Measurements from ENCODE around the gene ZNF660.
"Not testable (repeated sequence)": the region's sequence is repeated elsewhere in the genome, so short reads cannot be mapped to it uniquely, and the experiment has no call there.

The ZNF660 gene

DNA sequence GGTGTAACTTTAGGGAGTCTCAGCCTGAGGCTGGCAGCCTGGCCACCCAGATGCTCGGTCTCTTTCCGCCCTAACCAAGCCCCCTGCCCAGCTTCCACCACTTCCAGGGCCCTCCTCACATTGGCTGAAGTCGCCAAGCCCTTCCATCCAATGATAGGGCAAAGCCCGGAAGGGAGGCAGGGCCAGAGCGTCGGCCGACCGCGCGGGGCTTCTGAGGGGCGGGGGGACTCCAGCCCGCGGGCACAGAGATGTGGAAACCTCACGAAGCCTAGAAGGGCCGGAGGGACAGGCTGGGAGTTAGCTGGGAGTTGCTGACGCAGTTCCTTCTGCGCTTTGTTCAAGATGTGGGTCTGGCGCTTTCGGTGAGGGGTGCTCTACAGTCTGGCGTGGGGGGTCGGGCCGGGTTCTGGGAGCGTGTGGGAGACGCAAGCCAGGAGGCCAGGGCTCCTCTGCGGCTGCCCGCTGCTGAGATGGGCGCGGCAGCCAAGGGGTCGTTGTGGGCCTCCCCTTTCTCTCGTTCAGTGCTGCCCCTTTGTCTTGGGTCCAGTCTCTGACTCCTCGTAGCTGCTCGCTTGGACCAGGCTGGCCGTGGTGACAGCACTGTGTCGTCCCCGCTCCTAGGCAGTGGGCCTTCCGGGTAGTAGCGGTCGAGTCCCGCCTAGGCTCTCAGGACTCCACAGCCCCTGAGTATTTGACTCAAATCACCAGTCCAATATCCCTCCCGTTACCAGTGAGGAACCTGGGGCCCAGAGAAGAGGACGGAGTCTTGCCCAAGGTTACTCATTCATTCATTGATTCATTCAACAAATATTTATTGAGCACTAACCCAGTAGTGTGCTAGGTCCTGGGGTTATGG, at the start of gene ZNF660:
Gene ZNF660, plus strand, starts transcription at position 319 of the 856 bp plus-strand sequence. CDS start 9,230 bp downstream, outside the sequence.
- FAIRE-seq (no peak), DNase-seq (ENCODE audit: insufficient read length, low spot score) (no peak)
- no peak for TF ChIP-seq POLR2A (IDR thresholded peaks at IDR 0.05; ENCODE audit: low read depth, low read length)

DNA sequence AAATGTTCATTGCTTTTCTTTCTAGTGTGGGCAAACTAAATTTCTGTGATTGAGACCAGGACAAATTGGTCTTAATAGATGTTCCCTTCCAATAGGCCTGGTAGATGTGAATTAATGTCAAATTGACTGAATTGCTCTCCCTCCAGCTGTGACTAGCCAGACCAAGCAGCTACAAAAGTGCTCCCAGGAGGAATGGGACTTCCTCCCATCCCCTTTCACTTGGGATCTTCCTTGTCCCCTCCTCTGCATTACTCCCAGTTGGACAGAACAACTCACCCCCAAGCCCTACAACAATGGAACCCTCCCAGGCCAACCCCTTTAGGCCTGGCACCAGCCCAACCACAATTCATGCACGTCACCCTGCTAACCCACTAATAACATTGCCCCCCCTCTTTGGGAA, 49.4 kb upstream of the ZNF660 start:
- DNase-seq (ENCODE audit: insufficient read length, low spot score): no peak
- FAIRE-seq: no peak
- TF ChIP-seq POLR2A (IDR thresholded peaks at IDR 0.05; ENCODE audit: low read depth, low read length): no peak

DNA sequence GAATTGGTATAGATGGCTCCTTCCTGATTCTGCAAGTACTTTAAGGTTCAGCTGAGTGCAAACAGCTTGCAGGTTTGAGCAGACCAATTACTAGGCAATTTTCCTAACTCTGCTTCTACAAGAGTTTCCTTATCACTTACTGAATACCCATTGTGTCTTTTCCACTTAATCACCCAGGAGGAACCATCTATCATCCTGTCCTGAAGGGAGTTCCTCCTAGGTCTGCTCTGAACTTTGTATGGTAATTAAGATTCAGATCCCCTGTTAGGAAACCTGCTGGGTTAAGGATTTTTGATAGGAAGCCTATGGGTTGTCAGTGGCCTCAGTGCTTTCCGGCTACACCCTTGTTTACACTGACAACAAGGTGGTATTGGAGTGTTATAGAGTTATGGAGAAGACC, 40.0 kb upstream of the ZNF660 start:
- not testable (repeated sequence) for FAIRE-seq

DNA sequence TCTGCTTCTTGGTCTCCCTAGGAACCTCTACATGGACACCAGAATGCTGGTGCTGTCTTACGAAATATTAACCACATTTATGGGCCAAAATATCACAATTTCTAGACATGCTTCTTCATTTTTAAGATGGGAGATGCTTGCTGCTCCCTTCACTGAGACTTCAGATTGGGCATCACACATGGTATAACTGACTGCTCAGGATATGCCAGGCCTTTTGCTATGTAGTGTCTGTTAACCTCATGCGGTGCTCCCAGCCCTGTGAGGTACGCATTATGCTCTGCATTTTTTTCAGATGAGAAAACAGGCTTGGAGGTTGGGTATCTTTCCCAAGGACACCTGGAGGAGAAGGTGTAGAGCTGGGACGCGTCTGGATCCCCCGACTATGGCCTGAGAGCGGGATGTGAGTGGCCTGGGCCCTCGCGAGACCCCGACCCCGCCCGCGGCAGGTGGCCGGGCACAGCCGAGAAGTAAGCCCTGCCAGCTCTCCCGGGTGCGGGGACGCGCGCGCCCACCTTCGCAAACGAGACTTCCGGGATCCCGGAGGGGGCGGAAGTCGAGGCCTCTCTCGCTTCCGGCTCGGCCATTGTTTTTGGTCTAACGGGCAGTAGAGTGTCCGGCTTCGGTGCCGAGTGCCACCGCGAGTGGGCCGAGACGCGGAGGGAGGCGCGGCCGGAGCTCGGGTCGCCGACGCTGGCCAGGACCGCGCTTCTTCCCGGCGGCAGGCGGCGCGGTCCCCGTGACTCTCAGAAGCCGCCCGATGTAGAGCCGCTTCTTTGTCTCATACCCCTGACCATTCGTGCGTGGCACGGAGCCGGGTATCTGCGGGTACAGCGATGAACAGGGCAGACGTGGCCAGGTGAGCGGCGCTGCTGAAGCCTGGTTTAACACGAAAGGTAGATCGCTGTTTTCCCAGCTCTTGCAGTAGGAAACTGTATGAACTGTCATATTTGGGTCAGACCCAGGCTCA, 29.9 kb upstream of the ZNF660 start, which contains the start of gene ZKSCAN7:
Gene ZKSCAN7, plus strand, starts transcription at position 568 of the 967 bp plus-strand sequence. CDS start 1,855 bp downstream, outside the sequence.
- TF ChIP-seq POLR2A (IDR thresholded peaks at IDR 0.05; ENCODE audit: low read depth, low read length): no peak
- no peak for FAIRE-seq
- no peak for DNase-seq (ENCODE audit: insufficient read length, low spot score)

More for the DNA sequence above, 40.0 kb upstream of the ZNF660 start:
- DNase-seq (ENCODE audit: insufficient read length, low spot score): not testable (repeated sequence)

DNA sequence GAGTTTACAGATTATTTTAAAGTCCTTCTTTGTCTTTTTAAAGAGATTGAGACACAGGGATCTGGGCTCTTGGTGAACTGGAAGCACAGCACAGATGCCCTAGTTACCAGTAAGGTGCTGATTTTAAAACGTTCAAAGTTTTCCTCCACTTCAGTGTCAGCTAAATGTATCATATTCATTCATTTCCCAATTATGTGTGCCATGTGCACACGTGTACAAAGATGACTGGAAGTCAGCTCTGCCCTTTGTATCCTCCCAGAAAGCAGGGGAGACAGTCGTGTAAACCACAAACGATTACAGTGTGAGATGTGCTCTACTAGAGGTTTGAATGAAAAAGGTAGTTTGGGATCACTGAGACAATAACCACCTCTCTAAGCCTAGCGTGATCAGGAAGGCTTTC, 29.0 kb upstream of the ZNF660 start:
- no peak for TF ChIP-seq POLR2A (IDR thresholded peaks at IDR 0.05; ENCODE audit: low read depth, low read length)
- no peak for DNase-seq (ENCODE audit: insufficient read length, low spot score)
- no peak for FAIRE-seq

DNA sequence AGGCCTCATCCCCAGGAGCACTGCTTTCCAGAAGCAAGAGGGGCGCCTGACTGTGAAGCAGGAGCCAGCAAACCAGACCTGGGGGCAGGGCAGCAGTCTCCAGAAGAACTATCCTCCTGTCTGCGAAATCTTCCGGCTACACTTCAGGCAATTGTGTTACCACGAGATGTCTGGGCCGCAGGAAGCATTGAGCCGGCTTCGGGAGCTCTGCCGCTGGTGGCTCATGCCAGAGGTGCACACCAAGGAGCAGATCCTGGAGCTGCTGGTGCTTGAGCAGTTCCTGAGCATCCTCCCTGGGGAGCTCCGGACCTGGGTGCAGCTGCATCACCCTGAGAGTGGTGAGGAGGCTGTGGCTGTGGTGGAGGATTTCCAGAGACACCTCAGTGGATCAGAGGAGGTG, 27.7 kb upstream of the ZNF660 start:
- FAIRE-seq: no peak
- DNase-seq (ENCODE audit: insufficient read length, low spot score): no peak
- TF ChIP-seq POLR2A (IDR thresholded peaks at IDR 0.05; ENCODE audit: low read depth, low read length): no peak

DNA sequence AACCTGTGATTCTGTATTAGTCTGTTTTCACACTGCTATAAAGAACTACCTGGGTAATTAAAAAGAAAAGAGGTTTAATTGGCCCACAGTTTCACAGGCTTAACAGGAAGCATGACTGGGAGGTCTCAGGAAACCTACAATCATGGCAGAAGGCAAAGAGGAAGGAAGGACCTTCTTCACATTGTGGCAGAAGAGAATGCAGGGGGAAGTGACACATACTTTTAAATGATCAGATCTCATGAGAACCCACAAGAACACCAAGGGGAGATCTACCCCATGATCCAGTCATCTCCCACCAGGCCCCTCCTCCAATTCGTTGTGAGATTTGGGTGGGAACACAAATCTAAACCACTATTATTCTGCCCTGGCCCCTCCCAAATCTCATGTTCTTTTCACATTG, 23.7 kb upstream of the ZNF660 start:
- no peak for FAIRE-seq
- no peak for TF ChIP-seq POLR2A (IDR thresholded peaks at IDR 0.05; ENCODE audit: low read depth, low read length)
- DNase-seq (ENCODE audit: insufficient read length, low spot score): no peak

DNA sequence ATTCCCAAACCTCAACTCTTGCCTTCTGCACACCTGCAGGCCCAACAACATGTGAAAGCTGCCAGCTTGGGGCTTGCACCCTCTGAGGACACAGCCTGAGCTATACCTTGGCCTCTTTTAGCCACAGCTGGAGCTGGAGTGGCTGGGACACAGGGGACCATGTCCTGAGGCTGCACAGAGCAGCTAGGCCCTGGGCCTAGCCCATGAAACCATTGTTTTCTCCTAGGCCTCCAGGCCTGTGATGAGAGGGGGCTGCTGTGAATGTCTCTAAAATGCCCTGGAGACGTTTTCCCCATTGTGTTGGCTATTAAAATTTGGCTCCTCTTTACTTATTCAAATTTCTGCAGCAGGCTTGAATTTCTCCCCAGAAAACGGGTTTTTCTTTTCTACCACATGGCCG, 22.6 kb upstream of the ZNF660 start:
- TF ChIP-seq POLR2A (IDR thresholded peaks at IDR 0.05; ENCODE audit: low read depth, low read length): no peak
- no peak for DNase-seq (ENCODE audit: insufficient read length, low spot score)
- FAIRE-seq: no peak

DNA sequence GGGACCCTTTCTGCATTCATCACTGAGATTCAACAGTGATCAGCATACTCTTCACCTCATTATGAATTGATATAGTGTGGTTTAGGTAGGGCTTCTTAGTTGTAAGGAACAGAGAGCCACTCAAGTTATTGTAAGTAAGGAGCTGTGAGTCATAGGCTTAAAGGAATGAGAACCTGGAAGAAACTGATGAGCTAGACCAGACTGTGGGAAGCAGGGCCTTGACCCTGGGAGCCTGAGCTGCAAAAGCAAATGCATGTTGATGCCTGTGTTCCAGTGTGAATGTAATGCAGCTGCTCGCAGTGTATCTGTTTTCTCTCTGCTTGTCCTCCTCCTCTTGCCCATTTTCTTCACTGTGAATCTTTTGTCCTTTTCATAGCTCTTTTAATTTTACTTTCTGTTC, 16.2 kb upstream of the ZNF660 start:
- no peak for TF ChIP-seq POLR2A (IDR thresholded peaks at IDR 0.05; ENCODE audit: low read depth, low read length)
- no peak for FAIRE-seq
- no peak for DNase-seq (ENCODE audit: insufficient read length, low spot score)

DNA sequence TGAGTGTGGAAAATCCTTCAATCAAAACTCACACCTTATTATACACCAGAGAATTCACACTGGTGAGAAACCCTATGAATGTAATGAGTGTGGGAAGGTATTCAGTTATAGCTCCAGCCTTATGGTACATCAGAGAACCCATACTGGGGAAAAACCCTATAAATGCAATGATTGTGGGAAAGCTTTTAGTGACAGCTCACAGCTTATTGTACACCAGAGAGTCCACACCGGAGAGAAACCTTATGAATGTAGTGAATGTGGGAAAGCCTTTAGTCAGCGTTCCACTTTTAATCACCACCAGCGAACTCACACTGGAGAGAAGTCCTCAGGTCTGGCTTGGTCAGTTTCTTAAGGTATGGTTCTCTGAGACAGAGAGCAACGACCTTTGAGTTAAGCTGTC, 13.7 kb upstream of the ZNF660 start:
- TF ChIP-seq POLR2A (IDR thresholded peaks at IDR 0.05; ENCODE audit: low read depth, low read length): no peak
- no peak for FAIRE-seq

DNA sequence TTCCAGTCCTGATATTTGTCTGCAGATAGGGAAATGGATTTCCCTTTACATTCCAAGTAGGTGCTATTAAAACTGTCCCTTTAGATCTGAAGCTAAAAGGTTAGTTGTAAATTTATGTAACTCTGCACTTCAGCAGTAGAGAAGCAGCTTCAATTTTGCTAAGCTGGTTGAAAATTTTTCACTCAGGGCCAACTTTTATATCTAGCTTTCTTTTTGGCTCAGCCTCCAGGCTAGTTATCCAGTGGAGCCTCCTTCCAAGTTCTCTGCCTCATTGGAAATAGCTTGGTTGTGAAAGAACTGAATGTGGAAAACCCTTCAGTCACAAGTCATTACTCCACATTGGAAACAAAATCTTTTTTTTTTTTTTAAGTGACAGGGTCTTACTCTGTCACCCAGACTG, 8.2 kb upstream of the ZNF660 start:
- DNase-seq (ENCODE audit: insufficient read length, low spot score): no peak
- FAIRE-seq: no peak
- TF ChIP-seq POLR2A (IDR thresholded peaks at IDR 0.05; ENCODE audit: low read depth, low read length): no peak

More for the DNA sequence above, 13.7 kb upstream of the ZNF660 start:
- no peak for DNase-seq (ENCODE audit: insufficient read length, low spot score)

DNA sequence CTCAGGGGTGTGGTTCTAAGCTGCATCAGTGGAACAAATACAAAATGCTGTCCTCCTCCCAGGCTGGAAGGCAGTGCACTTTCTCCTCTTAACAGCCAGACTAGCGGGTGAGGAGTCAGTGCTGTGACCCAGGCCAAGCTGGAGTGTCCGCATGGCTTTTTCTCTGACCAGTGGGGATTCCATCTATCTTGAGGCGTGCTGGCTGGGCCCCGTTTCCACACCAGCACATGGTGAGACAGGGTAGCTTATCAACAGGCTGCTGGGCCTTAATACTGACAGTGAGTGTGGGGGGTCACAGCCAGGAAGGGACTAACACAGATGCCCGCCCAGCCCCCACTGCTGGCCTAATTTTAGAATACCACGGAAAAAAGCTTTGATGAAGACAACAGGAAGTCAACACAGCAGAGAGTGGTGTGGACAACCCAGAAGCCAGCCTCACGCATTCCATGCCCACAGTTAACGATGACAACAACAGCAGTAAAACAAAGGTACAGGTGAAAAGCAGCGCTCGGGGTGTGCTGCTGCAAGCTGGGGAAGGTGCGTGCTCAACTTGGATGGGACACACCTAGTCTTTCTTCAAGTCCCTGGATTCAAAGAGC, 7.3 kb upstream of the ZNF660 start:
- not testable (repeated sequence) for FAIRE-seq; DNase-seq (ENCODE audit: insufficient read length, low spot score)

DNA sequence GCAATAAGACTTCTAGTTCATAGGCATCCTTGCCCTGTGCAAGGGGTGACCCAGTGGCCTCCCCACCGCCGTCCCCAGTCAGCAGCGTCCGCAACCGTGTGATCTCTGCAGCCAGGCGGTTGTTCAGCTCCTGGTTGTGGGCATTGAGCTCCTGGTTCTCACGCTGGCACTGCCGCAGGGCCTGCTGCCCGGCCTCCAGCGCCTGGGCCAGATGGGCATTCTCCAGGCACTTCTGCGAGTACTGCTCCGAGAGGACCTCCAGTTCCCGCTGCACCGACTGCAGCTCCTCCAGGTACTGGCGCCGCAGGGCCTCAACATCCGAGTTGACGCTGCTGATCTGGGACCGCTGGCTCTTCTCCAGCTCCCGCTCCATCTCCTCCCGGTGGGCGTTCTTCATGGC, 6.4 kb upstream of the ZNF660 start:
- not testable (repeated sequence) for FAIRE-seq

DNA sequence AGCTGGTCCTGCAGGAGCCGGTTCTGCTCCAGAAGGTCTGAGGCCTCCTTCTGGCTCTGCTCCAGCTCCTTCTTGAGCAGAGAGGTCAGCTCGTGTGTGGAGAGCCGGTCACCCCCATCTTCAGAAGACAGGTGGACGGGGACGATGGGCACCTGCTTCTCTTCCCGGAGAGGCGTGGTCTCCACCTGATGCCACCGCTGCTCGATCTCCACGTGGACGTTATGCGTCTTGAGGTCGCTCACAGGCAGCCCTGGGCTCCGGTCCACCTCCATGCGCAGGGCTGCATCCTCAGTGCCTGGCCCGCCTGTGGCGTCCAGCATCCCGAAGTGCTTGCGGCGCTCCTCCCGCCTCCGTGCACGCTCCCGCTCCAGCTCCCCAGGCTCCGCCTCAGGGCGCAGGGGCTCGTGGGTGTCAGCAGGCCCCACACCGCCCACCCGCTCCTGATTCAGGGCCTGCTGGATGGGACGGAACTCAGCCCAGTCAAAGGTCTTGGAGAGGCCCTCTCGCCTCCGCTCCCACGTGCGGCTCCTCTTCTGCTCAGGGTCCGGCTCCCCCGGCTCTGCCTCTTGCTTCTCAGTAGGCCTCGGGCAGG, 5.7 kb upstream of the ZNF660 start:
- DNase-seq (ENCODE audit: insufficient read length, low spot score); FAIRE-seq: not testable (repeated sequence)

More for the DNA sequence above, 6.4 kb upstream of the ZNF660 start:
- DNase-seq (ENCODE audit: insufficient read length, low spot score): not testable (repeated sequence)

DNA sequence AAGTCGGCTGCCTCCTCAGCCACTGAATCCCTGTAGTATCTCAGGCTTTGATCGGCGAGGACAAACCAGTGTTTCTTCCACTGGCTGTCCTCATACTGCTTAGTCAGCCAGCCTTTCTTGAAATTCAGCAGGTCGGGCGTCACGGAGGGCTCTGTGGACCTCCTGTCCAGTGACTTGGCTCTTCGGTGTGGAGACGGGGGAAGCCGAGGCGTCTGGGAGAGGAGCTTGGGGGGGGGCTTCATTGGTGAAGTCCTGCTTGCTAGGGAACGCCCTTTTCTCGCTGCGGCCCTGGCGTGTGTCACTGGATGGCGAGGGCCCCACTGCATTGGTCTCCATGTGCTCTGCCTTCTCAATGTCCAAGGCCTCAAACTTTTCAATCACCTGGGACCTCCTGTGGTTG, 5.0 kb upstream of the ZNF660 start:
- DNase-seq (ENCODE audit: insufficient read length, low spot score); FAIRE-seq: not testable (repeated sequence)

DNA sequence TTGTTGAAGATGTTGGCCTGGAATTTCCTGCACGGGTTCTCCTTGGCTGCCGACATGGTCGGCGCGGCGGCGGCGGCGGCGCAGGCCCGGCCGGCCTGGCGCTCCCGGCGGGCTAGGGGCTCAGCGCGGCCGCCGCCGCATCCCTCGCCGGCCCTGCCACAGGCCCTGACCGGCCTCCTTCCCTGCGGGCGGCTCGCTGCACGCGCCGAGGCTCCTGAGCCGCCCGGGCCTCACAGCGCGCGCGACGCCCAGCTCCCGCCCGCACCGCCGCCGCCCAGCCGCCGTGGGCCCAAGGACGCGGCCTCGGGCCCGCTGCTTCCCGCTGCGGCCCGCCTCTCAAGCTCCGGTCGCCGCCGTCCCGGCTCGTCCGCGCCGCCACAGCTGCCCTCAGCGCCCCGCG, 3.8 kb upstream of the ZNF660 start:
- DNase-seq (ENCODE audit: insufficient read length, low spot score); FAIRE-seq: not testable (repeated sequence)
